ENCODE measurements around the gene SLC17A9. TPM values are rescaled to one million over a fixed set of nuclear protein-coding genes. Genes with fewer than 3 reads are reported as not detected.
A peak's percentile ranks its signal among the peaks of the same experiment; 100 is the strongest.

The SLC17A9 gene
- total RNA-seq, 6 experiments from 2014 or later = 32.8 to 47.0 (median 35.7) TPM

DNA sequence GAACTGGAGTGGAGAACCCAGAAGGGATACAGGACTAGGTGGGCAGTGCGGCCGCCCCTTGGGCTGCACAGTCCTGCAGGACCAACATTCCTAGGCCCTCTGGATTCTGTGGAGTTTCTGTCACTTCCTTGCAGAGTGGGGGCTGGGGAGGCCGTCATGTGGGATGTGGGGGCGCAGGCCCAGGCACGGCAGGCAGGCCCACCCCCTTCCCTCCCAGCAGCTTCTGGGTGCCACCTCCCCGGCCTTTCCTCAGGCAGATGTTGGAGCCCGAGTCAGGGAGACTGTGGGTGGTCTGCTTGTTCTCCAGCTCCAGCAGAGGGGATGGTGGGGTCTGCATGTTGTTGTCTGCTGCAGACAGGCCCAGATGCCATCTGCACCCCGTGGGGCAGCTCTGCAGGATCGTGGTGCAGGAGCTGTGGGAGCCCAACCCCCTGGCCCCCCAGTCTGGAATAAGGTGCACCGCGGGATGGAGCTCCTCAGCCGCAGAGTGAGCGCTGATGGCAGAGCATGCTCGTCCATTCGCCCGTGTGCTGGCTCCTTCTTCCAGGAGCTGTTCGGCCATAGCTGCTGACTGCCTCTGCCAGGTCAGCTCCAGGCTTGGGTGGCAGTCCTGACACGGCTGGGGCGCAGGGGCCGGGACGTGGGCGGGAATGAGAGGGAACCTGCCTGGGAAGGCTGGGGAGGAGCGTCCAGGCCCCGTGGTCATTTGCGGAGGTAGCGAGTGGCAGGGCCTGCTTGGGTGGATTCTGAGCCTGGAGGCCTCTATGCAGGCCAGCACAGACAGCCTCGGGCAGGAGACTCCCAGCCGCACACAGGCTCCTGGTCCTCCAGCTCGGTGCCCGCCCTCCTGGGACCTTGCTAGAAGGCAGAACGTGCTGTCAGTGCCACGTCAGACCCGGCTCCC lies 18.1 kb downstream of the SLC17A9 start:
- no peaks in the 10 kb centered on the region for H3K9me3 Mint-ChIP-seq
- no peak for DNase-seq
- H3K36me3 Mint-ChIP-seq (ENCODE audit: low read depth) = no peaks in the 10 kb centered on the region
- H3K27ac Mint-ChIP-seq = no peak overlapping the region
- H3K4me3 Mint-ChIP-seq = no peak overlapping the region
- H3K27me3 Mint-ChIP-seq (ENCODE audit: insufficient read depth) = peaks cover 42% of the 10 kb centered on the region
- TF ChIP-seq, protein P1, sequence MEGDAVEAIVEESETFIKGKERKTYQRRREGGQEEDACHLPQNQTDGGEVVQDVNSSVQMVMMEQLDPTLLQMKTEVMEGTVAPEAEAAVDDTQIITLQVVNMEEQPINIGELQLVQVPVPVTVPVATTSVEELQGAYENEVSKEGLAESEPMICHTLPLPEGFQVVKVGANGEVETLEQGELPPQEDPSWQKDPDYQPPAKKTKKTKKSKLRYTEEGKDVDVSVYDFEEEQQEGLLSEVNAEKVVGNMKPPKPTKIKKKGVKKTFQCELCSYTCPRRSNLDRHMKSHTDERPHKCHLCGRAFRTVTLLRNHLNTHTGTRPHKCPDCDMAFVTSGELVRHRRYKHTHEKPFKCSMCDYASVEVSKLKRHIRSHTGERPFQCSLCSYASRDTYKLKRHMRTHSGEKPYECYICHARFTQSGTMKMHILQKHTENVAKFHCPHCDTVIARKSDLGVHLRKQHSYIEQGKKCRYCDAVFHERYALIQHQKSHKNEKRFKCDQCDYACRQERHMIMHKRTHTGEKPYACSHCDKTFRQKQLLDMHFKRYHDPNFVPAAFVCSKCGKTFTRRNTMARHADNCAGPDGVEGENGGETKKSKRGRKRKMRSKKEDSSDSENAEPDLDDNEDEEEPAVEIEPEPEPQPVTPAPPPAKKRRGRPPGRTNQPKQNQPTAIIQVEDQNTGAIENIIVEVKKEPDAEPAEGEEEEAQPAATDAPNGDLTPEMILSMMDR (IDR thresholded peaks at IDR 0.05) = no peak
- H3K4me1 Mint-ChIP-seq (ENCODE audit: low read depth) = peaks cover 8% of the 10 kb centered on the region; the same call in 1 of the 2 replicates

DNA sequence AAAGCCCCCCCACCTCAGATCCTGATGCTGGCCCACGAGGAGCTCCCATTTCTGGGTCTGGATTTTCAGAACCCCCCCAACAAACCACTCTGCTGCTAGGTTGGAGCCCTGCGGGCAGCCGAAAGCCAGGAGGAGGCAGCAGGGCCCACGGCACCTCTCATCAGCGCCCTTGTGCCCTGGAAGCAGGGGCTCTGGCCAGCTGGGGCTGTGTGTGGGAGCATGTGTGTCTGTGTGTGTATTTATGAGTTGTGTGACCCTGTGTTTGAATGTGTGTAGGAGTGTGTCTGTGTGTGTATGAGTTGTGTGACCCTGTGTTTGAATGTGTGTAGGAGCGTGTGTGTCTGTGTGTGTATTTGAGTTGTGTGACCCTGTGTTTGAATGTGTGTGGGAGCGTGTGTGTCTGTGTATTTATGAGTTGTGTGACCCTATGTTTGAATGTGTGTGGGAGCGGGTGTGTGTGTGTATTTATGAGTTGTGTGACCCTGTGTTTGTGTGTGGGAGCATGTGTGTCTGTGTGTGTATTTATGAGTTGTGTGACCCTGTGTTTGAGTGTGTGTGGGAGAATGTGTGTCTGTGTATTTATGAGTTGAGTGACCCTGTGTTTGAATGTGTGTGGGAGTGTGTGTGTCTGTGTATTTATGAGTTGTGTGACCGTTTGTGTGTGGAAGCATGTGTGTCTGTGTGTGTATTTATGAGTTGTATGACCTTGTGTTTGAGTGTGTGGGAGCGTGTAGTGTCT lies 18.9 kb downstream of the SLC17A9 start:
- TF ChIP-seq, protein P1 (IDR thresholded peaks at IDR 0.05) = no peak
- no peak for DNase-seq
- Mint-ChIP-seq H3K27me3 (ENCODE audit: insufficient read depth) (peaks cover 43% of the 10 kb centered on the region), H3K36me3 (ENCODE audit: low read depth) (no peaks in the 10 kb centered on the region), H3K9me3 (no peaks in the 10 kb centered on the region), H3K4me1 (ENCODE audit: low read depth) (peaks cover 8% of the 10 kb centered on the region; the same call in 1 of the 2 replicates), H3K27ac (no peak overlapping the region), H3K4me3 (0 out of 2 replicates have a peak overlapping the region, but pooled peaks have one; percentile 0)

GRCh38 chr20:62971950-62972844 lies 19.7 kb downstream of the SLC17A9 start:
- Mint-ChIP-seq H3K4me3 (peak overlapping the region; percentile 67), H3K9me3 (no peaks in the 10 kb centered on the region), H3K36me3 (ENCODE audit: low read depth) (no peaks in the 10 kb centered on the region), H3K4me1 (ENCODE audit: low read depth) (peaks cover 8% of the 10 kb centered on the region; the same call in 1 of the 2 replicates), H3K27ac (no peak overlapping the region), H3K27me3 (ENCODE audit: insufficient read depth) (peaks cover 44% of the 10 kb centered on the region)
- peak; percentile 77 for DNase-seq
- TF ChIP-seq, protein P1 (IDR thresholded peaks at IDR 0.05) = peak; percentile 83

DNA sequence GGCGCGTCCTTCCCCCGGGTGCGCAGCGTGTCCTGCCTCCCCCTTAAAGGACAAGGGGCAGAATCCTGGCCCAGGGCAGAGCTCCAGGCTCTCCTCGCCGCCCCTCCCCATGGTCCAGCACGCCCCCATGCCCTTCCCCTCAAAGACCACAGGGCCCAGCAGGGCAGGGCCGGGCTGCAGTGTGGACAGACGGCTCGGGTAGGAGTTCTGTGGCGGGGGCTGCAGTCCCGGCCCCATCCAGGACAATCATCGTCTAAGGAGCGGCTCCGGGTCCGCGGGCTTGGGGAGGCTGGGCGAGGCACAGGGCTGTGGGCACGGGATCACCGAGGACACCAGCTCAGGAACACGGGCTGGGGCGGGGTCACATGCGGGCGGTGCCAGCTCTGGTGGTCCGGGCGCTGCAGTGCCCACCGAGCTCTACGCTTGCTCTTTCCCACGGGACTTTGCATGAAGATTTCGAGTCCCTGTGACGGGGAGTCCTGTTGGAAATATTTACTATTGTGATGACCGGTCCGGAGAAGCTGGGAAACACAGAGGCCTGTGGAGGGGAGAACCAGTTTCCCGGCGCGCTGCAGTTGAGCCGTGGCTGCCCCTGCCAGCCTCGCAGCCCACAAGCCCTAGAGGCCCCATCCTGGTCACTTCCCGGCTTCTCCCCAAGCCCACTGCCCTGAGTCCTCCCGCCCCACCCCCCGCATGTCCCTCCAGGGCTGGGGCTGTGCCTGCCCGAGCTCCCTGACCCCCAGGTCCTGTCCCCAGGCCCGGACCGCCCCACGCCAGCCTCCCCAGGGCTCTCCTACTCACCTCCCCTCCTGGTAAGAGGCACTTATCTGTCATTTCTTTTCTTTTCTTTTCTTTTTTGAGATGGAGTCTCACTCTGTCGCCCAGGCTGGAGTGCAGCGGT lies 20.6 kb downstream of the SLC17A9 start:
- Mint-ChIP-seq H3K27ac (no peak overlapping the region), H3K4me1 (ENCODE audit: low read depth) (peaks cover 8% of the 10 kb centered on the region; the same call in 1 of the 2 replicates), H3K9me3 (no peaks in the 10 kb centered on the region), H3K27me3 (ENCODE audit: insufficient read depth) (peaks cover 43% of the 10 kb centered on the region), H3K36me3 (ENCODE audit: low read depth) (no peaks in the 10 kb centered on the region), H3K4me3 (no peak overlapping the region; the same call in 1 of the 2 replicates)
- TF ChIP-seq, protein P1 (IDR thresholded peaks at IDR 0.05) = no peak
- DNase-seq = no peak
